H1 (cell line): ENCODE data around the gene ITGB5. TPM values are rescaled to one million over a fixed set of nuclear protein-coding genes. Genes with fewer than 3 reads are reported as not detected.

Experiments
- CTCF ChIA-PET: fragments of 300-600 bp; sonication (Branson Sonifier 250); formaldehyde crosslinking; loops from one replicate; lab custom pipeline; 2021; ENCODE audit not compliant: partially characterized antibody; lab: Charles Lee
- POLR2A ChIA-PET: fragments of 300-600 bp; sonication (Branson Sonifier 250); formaldehyde crosslinking; loops from one replicate; lab custom pipeline; 2021; ENCODE audit warnings: inconsistent platforms; ENCODE audit not compliant: partially characterized antibody; lab: Charles Lee
- DNase-seq, 2 experiments: peaks; one replicate each; pipeline versions ENCODE4 v3.0.0 to v3.0.0-alpha.2; 2010 to 2022; ENCODE audit warnings: low spot score in 2 of 2, low read depth in 1 of 2, mixed read lengths in 1 of 2
- FAIRE-seq: peaks from 2 replicates; lab custom pipeline; 2011; peaks lifted over from hg19 to GRCh38; lab: Jason Lieb, UNC
- H2AFZ ChIP-seq: 2 replicates; pipeline ENCODE4 v1.8.1; 2012; ENCODE audit warnings: low read length, inconsistent platforms
- H2AK5ac ChIP-seq: 2 replicates; pipeline ENCODE4 v1.6.1; 2013; ENCODE audit warnings: low read depth, low read length
- H2BK120ac ChIP-seq: replicated peaks from 2 replicates; pipeline ENCODE3; 2013; ENCODE audit warnings: low read depth, low read length, inconsistent platforms
- H2BK12ac ChIP-seq: 2 replicates; pipeline ENCODE4 v1.6.1; 2013; ENCODE audit warnings: low read depth, low read length
- H2BK15ac ChIP-seq: 2 replicates; pipeline ENCODE4 v1.6.1; 2013; ENCODE audit warnings: low read length
- H2BK20ac ChIP-seq: 2 replicates; pipeline ENCODE4 v1.6.1; 2013; ENCODE audit warnings: low read length
- H2BK5ac ChIP-seq: 2 replicates; pipeline ENCODE4 v1.6.1; 2013; ENCODE audit warnings: low read depth, low read length
- H3K14ac ChIP-seq: 2 replicates; pipeline ENCODE4 v1.6.1; 2013; ENCODE audit warnings: inconsistent platforms; ENCODE audit not compliant: insufficient read length
- H3K18ac ChIP-seq: 2 replicates; pipeline ENCODE4 v1.6.1; 2013; ENCODE audit warnings: low read length; ENCODE audit errors: extremely low read depth
- H3K23ac ChIP-seq: 2 replicates; pipeline ENCODE4 v1.6.1; 2013; ENCODE audit warnings: inconsistent platforms; ENCODE audit not compliant: insufficient read length
- H3K23me2 ChIP-seq: 2 replicates; pipeline ENCODE4 v1.6.1; 2013; ENCODE audit warnings: low read depth, low read length
- H3K27ac ChIP-seq: 2 replicates; pipeline ENCODE4 v1.6.1; 2011; ENCODE audit warnings: low read depth, low read length, inconsistent platforms
- H3K27me3 ChIP-seq, 4 experiments: replicated peaks in 1 of 4; 1 replicate in 1 of 4; 2 replicates in 3 of 4; pipeline versions ENCODE4 v1.6.1 to v1.8.1; 2011 to 2013; ENCODE audit warnings: low read length in 3 of 4, mild to moderate bottlenecking in 3 of 4, inconsistent platforms in 2 of 4, mixed read lengths in 2 of 4, moderate library complexity in 1 of 4; ENCODE audit not compliant: control insufficient read depth in 3 of 4, insufficient read depth in 3 of 4; ENCODE audit errors: extremely low read depth in 1 of 4
- H3K36me3 ChIP-seq, 4 experiments: 2 replicates each; pipeline versions ENCODE4 v1.6.1 to v1.8.1; 2011 to 2013; ENCODE audit warnings: mild to moderate bottlenecking in 4 of 4, low read length in 3 of 4, moderate library complexity in 2 of 4, control low read depth in 1 of 4, inconsistent platforms in 1 of 4; ENCODE audit not compliant: insufficient read depth in 4 of 4, control insufficient read depth in 2 of 4
- H3K4ac ChIP-seq: replicated peaks from 2 replicates; pipeline ENCODE3; 2013; ENCODE audit warnings: low read length, low read depth, mixed read lengths, inconsistent platforms; ENCODE audit not compliant: insufficient read length
- H3K4me1 ChIP-seq, 4 experiments: replicated peaks in 1 of 4; 1 replicate in 1 of 4; 2 replicates in 3 of 4; pipeline versions ENCODE4 v1.6.1 to v1.8.1; 2011 to 2013; ENCODE audit warnings: low read length in 3 of 4, inconsistent platforms in 2 of 4, mixed read lengths in 1 of 4; ENCODE audit not compliant: insufficient read depth in 4 of 4, control insufficient read depth in 3 of 4
- H3K4me2 ChIP-seq, 2 experiments: 2 replicates each; pipeline versions ENCODE4 v1.6.1 to v1.8.1; 2011 to 2013; ENCODE audit warnings: low read depth in 2 of 2, low read length in 2 of 2, control low read depth in 1 of 2, inconsistent platforms in 1 of 2, mild to moderate bottlenecking in 1 of 2; ENCODE audit not compliant: insufficient read depth in 1 of 2
- H3K4me3 ChIP-seq, 4 experiments: fragments of 200-600, 300-600 bp in 1 of 4; sonication (generic), shearing (Covaris generic), sonication (Bioruptor Twin) in 1 of 4; 2 replicates each; pipeline versions ENCODE4 v1.5.1 to v1.8.1; 2011 to 2016; ENCODE audit warnings: low read length in 4 of 4, low read depth in 3 of 4, control low read depth in 2 of 4, inconsistent platforms in 2 of 4, mild to moderate bottlenecking in 2 of 4, mixed read lengths in 1 of 4, moderate library complexity in 1 of 4; ENCODE audit not compliant: insufficient read depth in 2 of 4; ENCODE audit errors: extremely low read depth in 1 of 4
- H3K56ac ChIP-seq: replicated peaks from 2 replicates; pipeline ENCODE3; 2013; ENCODE audit warnings: low read depth, mild to moderate bottlenecking, mixed read lengths, low read length, inconsistent platforms; ENCODE audit not compliant: insufficient read length
- H3K79me1 ChIP-seq: 2 replicates; pipeline ENCODE4 v1.6.1; 2013; ENCODE audit warnings: low read depth, low read length, control low read depth
- H3K79me2 ChIP-seq, 2 experiments: 2 replicates each; pipeline versions ENCODE4 v1.6.1 to v1.8.1; 2012 to 2013; ENCODE audit warnings: low read length in 2 of 2, mild to moderate bottlenecking in 2 of 2, inconsistent platforms in 1 of 2; ENCODE audit not compliant: insufficient read depth in 2 of 2, control insufficient read depth in 1 of 2
- H3K9ac ChIP-seq, 4 experiments: replicated peaks in 1 of 4; 1 replicate in 1 of 4; 2 replicates in 3 of 4; pipeline versions ENCODE4 v1.6.1 to v1.8.1; 2011 to 2013; ENCODE audit warnings: low read depth in 3 of 4, low read length in 3 of 4, control low read depth in 2 of 4, mild to moderate bottlenecking in 2 of 4, moderate library complexity in 2 of 4, inconsistent platforms in 1 of 4; ENCODE audit errors: extremely low read depth in 1 of 4
- H3K9me3 ChIP-seq, 2 experiments: 2 replicates each; pipeline versions ENCODE4 v1.6.1 to v1.8.1; 2012 to 2013; ENCODE audit warnings: mild to moderate bottlenecking in 2 of 2, moderate library complexity in 2 of 2, control low read depth in 1 of 2, inconsistent platforms in 1 of 2, low read depth in 1 of 2, low read length in 1 of 2, mixed read lengths in 1 of 2; ENCODE audit not compliant: insufficient read depth in 2 of 2
- H4K20me1 ChIP-seq, 2 experiments: replicated peaks in 1 of 2; 2 replicates each; pipeline versions ENCODE3 to v1.8.1; 2011 to 2013; ENCODE audit warnings: inconsistent platforms in 2 of 2, low read length in 2 of 2, mild to moderate bottlenecking in 1 of 2; ENCODE audit not compliant: insufficient read depth in 2 of 2, control insufficient read depth in 1 of 2
- H4K5ac ChIP-seq: 2 replicates; pipeline ENCODE4 v1.6.1; 2013; ENCODE audit warnings: low read length, low read depth, mixed read lengths, inconsistent platforms; ENCODE audit not compliant: insufficient read length
- H4K8ac ChIP-seq: 2 replicates; pipeline ENCODE4 v1.8.0; 2013; ENCODE audit warnings: mild to moderate bottlenecking, moderate library complexity, low read length, inconsistent platforms; ENCODE audit not compliant: insufficient read depth; ENCODE audit errors: extremely low read depth
- H4K91ac ChIP-seq: replicated peaks from 2 replicates; pipeline ENCODE3; 2013; ENCODE audit warnings: low read length, mixed read lengths, inconsistent platforms; ENCODE audit not compliant: insufficient read length
- BACH1 ChIP-seq: IDR thresholded peaks from 2 replicates; pipeline ENCODE4 v1.6.1; 2012; ENCODE audit warnings: low read length, improper control_type of control experiment
- BCL11A ChIP-seq, 2 experiments: IDR thresholded peaks; one replicate each; pipeline ENCODE4 v1.6.1; 2011; ENCODE audit warnings: low read depth in 2 of 2, low read length in 2 of 2, mild to moderate bottlenecking in 2 of 2
- CEBPB ChIP-seq: IDR thresholded peaks from 2 replicates; pipeline ENCODE4 v1.6.1; 2012; ENCODE audit warnings: low read depth, low read length
- CHD2 ChIP-seq: IDR thresholded peaks from 2 replicates; pipeline ENCODE4 v1.6.1; 2012; ENCODE audit warnings: low read length, improper control_type of control experiment
- E2F6 ChIP-seq: IDR thresholded peaks from 2 replicates; pipeline ENCODE4 v1.6.1; 2012; ENCODE audit warnings: inconsistent platforms
- JUN ChIP-seq: IDR thresholded peaks from 2 replicates; pipeline ENCODE4 v1.6.1; 2011; ENCODE audit warnings: low read depth, mild to moderate bottlenecking, improper control_type of control experiment, low read length
- NANOG ChIP-seq: IDR thresholded peaks from 2 replicates; pipeline ENCODE4 v1.6.1; 2011; ENCODE audit warnings: low read length, low read depth, mild to moderate bottlenecking, inconsistent platforms; ENCODE audit not compliant: insufficient read depth, poor library complexity, severe bottlenecking
- POLR2AphosphoS5 ChIP-seq: IDR thresholded peaks from 2 replicates; pipeline ENCODE4 v1.6.1; 2011; ENCODE audit warnings: low read depth, low read length
- POU5F1 ChIP-seq: IDR thresholded peaks from 2 replicates; pipeline ENCODE4 v1.6.1; 2011; ENCODE audit warnings: low read depth, mild to moderate bottlenecking, low read length, moderate library complexity
- RAD21 ChIP-seq, 2 experiments: IDR thresholded peaks in 1 of 2; conservative IDR thresholded peaks in 1 of 2; 2 replicates each; pipeline ENCODE4 v1.6.1; 2011; ENCODE audit warnings: low read depth in 2 of 2, low read length in 2 of 2, improper control_type of control experiment in 1 of 2, inconsistent platforms in 1 of 2, mild to moderate bottlenecking in 1 of 2, moderate library complexity in 1 of 2
- RFX5 ChIP-seq: IDR thresholded peaks from 2 replicates; pipeline ENCODE4 v1.6.1; 2011; ENCODE audit warnings: low read depth, low read length, improper control_type of control experiment, borderline replicate concordance
- TAF7 ChIP-seq: optimal IDR thresholded peaks from 2 replicates; pipeline ENCODE3; 2011; ENCODE audit warnings: low read depth, mild to moderate bottlenecking, inconsistent platforms, low read length, moderate library complexity, borderline replicate concordance
- USF2 ChIP-seq: IDR thresholded peaks from 2 replicates; pipeline ENCODE4 v1.6.1; 2011; ENCODE audit warnings: low read length, improper control_type of control experiment
- WGBS, 2 experiments: shearing (Covaris generic) in 1 of 2; methylation state at CpG; one replicate each; pipeline versions ENCODE4 v1.1.6 to v1.1.7; 2013 to 2015; ENCODE audit warnings: low lambda C conversion rate in 2 of 2, mixed read lengths in 2 of 2, inconsistent platforms in 1 of 2, low coverage in 1 of 2, missing lambda C conversion rate in 1 of 2; ENCODE audit not compliant: insufficient replicate concordance in 2 of 2, insufficient coverage in 1 of 2, insufficient read length in 1 of 2; ENCODE audit errors: extremely low coverage in 1 of 2, missing lambda C conversion rate in 1 of 2; 5-methylcytosine and 5-hydroxymethylcytosine counted together
- polyA plus RNA-seq, 7 experiments: library from polyadenylated mRNA; depleted of rRNA in 3 of 7; stranded (reverse) in 5 of 7; unstranded in 2 of 7; fragments of >200 nt in 5 of 7; fragments of 200-250 nt in 2 of 7; gene quantifications; 1 replicate in 5 of 7; 2 replicates in 1 of 7; 4 replicates in 1 of 7; pipeline versions ENCODE4 v1.2.1 to v1.2.3, GENCODE V29; 2011 to 2013; ENCODE audit warnings: missing spikeins in 2 of 7, mixed read lengths in 2 of 7
- total RNA-seq: library from RNA; stranded (reverse); fragmentation: NEBNext Ultra II Directional; extraction: Animal tissue kit (Norgen Biotek cat#: 25700); gene quantifications from 2 replicates; pipeline ENCODE4 v1.2.1, GENCODE V29; 2021

Gene ITGB5
- total and polyA plus RNA-seq, 2 of the 8 experiments (the other 6 are each of a cell fraction or from before 2014, with no cell fraction given): 101 to 268 TPM

DNA sequence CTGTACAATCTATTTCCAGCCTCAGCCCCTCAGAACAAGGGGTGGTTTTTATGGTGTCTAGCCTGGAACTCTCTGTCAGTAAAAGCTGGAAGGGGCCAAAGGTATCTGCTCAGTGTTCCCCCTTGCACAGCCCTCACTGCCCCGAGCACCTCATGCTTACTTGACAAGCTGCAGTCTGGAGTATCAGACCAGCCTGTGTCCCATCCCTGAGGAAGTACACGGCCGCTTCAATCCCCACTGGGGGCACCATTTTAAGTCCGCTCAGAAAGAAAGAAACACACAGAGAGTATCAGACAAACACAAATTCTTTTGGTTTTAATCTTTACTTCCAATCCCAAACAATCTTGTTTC is 124.5 kb downstream of the ITGB5 start:
- Histone ChIP-seq H3K23ac (no peak overlapping the region), H3K27me3 (no peaks in the 10 kb centered on the region; a peak in 1 of 7 replicates), H2BK12ac (no peak overlapping the region), H2BK120ac (no peak overlapping the region), H3K36me3 (peaks cover 11 to 30% (median 27%) of the 10 kb centered on the region in 4 experiments; a peak in 7 of 8 replicates), H3K4me3 (no peak overlapping the region), H3K4me2 (no peak overlapping the region), H4K8ac (no peak overlapping the region), H3K9ac (no peak overlapping the region), H4K5ac (no peak overlapping the region), H2BK15ac (no peak overlapping the region), H4K20me1 (peaks cover 1 to 2% of the 10 kb centered on the region in 2 experiments), H3K18ac (no peak overlapping the region), H4K91ac (no peak overlapping the region), H2BK20ac (no peak overlapping the region), H3K14ac (no peak overlapping the region), H3K4me1 (peaks cover 0 to 3% (median 0%) of the 10 kb centered on the region in 4 experiments; a peak in 3 of 7 replicates), H3K27ac (no peak overlapping the region), H2BK5ac (no peak overlapping the region), H3K4ac (no peak overlapping the region), H2AFZ (no peak overlapping the region), H3K23me2 (no peaks in the 10 kb centered on the region), H2AK5ac (no peak overlapping the region), H3K79me2 (no peaks in the 10 kb centered on the region), H3K79me1 (no peaks in the 10 kb centered on the region), H3K9me3 (no peaks in the 10 kb centered on the region), H3K56ac (no peak overlapping the region)
- FAIRE-seq (no peak), DNase-seq (no peak)
- POLR2A ChIA-PET: no interaction called here
- CTCF ChIA-PET: interaction anchor here (0.6 to 11.6 kb wide), 11 partner anchors 10 to 458 kb away, joined by 3 to 173 read pairs (median 5); no protein-coding TSS in a partner anchor
- WGBS, 2 experiments: 94% methylated on average over 4 of the region's 4 CpGs; no CpG with 5 or more reads in 1 of the 2 experiments
- no peak for TF ChIP-seq NANOG
- no peak for TF ChIP-seq RAD21 (IDR thresholded peaks at IDR 0.05 in 1 of 2, conservative IDR thresholded peaks at IDR 0.05 in 1 of 2; ENCODE audit: low read depth in 2 of 2, low read length in 2 of 2)
- TF ChIP-seq CHD2: no peak
- no peak for TF ChIP-seq CEBPB
- TF ChIP-seq BACH1: no peak
- TF ChIP-seq JUN: no peak
- no peak for TF ChIP-seq POU5F1
- TF ChIP-seq E2F6: no peak
- TF ChIP-seq BCL11A (IDR thresholded peaks at IDR 0.05; ENCODE audit: low read depth in 2 of 2, low read length in 2 of 2): no peak
- no peak for TF ChIP-seq USF2
- TF ChIP-seq POLR2AphosphoS5: no peak
- no peak for TF ChIP-seq TAF7
- no peak for TF ChIP-seq RFX5
